WI38 (cell line): ENCODE results near the gene PDE4D.

Experiments used
- H3K4me3 ChIP-seq: 2 replicates; pipeline ENCODE4 v1.5.1; 2011; ENCODE audit warnings: low read depth, mild to moderate bottlenecking, control low read depth, low read length
- CTCF ChIP-seq: IDR thresholded peaks from 2 replicates; pipeline ENCODE4 v1.5.1; 2012; ENCODE audit warnings: low read depth, mild to moderate bottlenecking, control low read depth, low read length

The PDE4D gene

DNA sequence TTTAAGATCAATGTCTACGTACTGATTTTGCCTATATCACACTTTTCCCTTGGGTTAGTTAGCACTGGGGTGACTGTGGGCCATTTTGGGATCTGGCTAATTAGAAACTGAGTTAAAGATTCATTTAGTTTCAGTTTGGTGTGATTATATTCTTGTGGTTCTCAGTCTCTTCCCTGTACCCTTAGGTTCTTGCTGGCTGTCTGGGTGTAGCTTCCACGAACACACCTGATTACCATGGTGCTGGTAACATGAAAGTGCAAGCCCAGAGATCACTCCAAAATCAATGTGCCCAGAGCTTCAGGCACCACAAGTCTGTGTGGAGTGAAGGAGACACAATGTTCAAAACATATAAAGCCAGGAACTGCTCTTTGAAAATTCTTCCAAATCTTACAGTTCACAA, 248.1 kb downstream of the PDE4D start:
- H3K4me3 ChIP-seq = no peak overlapping the region
- TF ChIP-seq CTCF = no peak

- no peak overlapping the region for H3K4me3 ChIP-seq
- no peak for TF ChIP-seq CTCF
Observed at GRCh38 chr5:59640411-59640810, 253.1 kb downstream of the PDE4D start.

GRCh38 chr5:59637884-59638580, 255.5 kb downstream of the PDE4D start:
- TF ChIP-seq CTCF = no peak
- no peak overlapping the region for H3K4me3 ChIP-seq

GRCh38 chr5:59629561-59629960, 264.0 kb downstream of the PDE4D start:
- TF ChIP-seq CTCF = no peak
- H3K4me3 ChIP-seq = no peak overlapping the region

DNA sequence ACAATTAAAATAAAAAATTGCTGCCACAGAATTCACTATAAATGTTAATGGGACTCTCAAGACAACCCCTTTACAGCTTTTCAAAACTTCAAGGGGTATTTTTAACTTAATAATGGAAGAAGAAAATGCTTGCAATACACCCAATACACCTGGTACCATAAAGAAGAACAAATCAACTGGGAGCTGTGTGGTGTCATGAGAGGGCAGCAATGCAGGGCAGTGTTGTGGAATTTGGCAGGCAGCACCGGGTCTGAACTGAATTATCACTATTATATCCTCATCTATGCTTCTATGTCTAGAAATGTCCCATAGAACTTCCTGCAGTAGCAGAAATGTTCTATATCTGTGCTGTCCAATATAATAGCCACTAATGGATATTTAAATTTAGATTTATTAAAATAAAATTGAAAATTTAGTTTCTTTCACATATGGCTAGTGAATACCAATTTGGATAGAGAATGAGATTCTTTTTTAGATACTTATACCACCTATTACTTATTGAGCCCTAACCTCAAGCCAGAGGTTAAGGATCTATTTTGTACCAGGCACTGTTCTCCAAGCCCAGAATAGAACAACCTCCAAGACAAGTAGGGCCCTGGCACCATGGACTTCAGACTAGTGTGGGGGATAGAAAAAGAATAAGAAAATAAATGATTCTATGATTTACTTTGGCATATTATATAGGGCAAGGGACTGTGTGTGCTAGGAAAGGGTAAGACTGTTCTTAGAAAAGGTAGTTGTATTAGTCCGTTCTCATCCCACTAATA, 265.3 kb downstream of the PDE4D start:
- TF ChIP-seq CTCF = no peak
- no peak overlapping the region for H3K4me3 ChIP-seq

DNA sequence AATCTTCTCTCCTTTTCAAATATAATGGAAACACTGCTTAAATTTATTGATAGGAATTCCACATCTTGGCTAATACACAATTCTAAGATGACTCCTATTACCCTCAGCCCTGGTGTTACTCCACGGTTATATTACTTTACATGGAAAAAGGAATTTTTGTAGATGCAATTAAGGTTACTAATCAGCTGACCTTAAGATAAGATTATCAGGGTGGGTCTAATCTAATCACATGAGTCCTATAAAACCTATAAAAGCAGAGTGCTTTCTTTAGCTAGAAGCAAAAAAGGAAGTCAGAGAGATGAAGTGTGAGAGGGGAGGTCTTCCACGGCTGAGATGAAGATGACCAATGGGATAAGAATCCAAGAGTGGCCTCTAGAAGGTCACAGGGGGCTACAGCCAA, 268.6 kb downstream of the PDE4D start:
- H3K4me3 ChIP-seq = no peak overlapping the region
- no peak for TF ChIP-seq CTCF

DNA sequence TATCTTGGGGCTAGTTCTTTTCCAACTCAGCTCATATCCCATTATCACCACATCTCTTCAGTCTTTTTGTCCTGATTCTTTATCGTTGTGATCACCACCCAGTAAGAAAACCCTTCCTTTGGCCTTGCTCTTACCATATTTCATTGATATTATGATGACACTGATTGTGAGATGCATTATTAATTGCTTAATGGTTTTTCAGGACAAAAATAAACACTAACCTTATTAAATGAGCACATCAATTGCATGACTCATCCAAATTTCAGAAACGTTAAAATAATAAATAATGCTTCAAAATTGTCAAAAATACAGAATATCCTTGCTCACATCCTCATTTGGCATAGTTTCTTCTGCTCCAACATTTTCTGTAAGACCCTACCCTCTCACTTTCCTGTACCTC, 270.7 kb downstream of the PDE4D start:
- TF ChIP-seq CTCF = no peak

More for the DNA sequence above, 270.7 kb downstream of the PDE4D start:
- no peak overlapping the region for H3K4me3 ChIP-seq
